Inflammatory macrophage treated with lipopolysaccharide for 4 hours (primary cell): ENCODE data around the gene VPS26B.
"Not testable (repeated sequence)": the region's sequence is repeated elsewhere in the genome, so short reads cannot be mapped to it uniquely, and the experiment has no call there.

ENCODE experiments used
- DNase-seq: peaks from one replicate; pipeline ENCODE4 v3.0.0-alpha.2; 2020

VPS26B gene

GRCh38 chr11:134223836-134224709 is at the start of gene VPS26B, which contains the start of gene NCAPD3:
VPS26B (plus strand) TSS chr11:134224671; CDS start chr11:134225123, 452 bp downstream.
NCAPD3 (minus strand) TSS chr11:134223967; CDS start chr11:134223926, 41 bp downstream.
- DNase-seq = peak; percentile 97

- no peak for DNase-seq
Observed at GRCh38 chr11:134176284-134176683, 48.2 kb upstream of the VPS26B start.

- DNase-seq = no peak
Observed at GRCh38 chr11:134178032-134178674, 46.3 kb upstream of the VPS26B start.

- no peak for DNase-seq
Observed at GRCh38 chr11:134181707-134182106, 42.8 kb upstream of the VPS26B start.

GRCh38 chr11:134188092-134188491 is 36.4 kb upstream of the VPS26B start:
- not testable (repeated sequence) for DNase-seq

- DNase-seq = no peak
Observed at GRCh38 chr11:134196756-134197155, 27.7 kb upstream of the VPS26B start.

GRCh38 chr11:134199531-134199930 is 24.9 kb upstream of the VPS26B start:
- no peak for DNase-seq

- no peak for DNase-seq
Observed at GRCh38 chr11:134200688-134201087, 23.8 kb upstream of the VPS26B start.

GRCh38 chr11:134202661-134203060 is 21.8 kb upstream of the VPS26B start:
- DNase-seq = no peak

- DNase-seq = no peak
Observed at GRCh38 chr11:134205729-134206128, 18.7 kb upstream of the VPS26B start.

GRCh38 chr11:134206185-134206584 is 18.3 kb upstream of the VPS26B start:
- no peak for DNase-seq

GRCh38 chr11:134207538-134208239 is 16.8 kb upstream of the VPS26B start:
- peak; percentile 16 for DNase-seq

- no peak for DNase-seq
Observed at GRCh38 chr11:134215836-134216235, 8.6 kb upstream of the VPS26B start.

- no peak for DNase-seq
Observed at GRCh38 chr11:134216816-134217215, 7.7 kb upstream of the VPS26B start.

GRCh38 chr11:134223121-134223520 is 1.4 kb upstream of the VPS26B start:
- peak; percentile 44 for DNase-seq

- DNase-seq = peak; percentile 57
Observed at GRCh38 chr11:134224710-134225664, 516 bp downstream of the VPS26B start.

- DNase-seq = no peak
Observed at GRCh38 chr11:134226806-134227325, 2.4 kb downstream of the VPS26B start.

GRCh38 chr11:134228625-134229024 is 4.2 kb downstream of the VPS26B start:
- DNase-seq = no peak

GRCh38 chr11:134229126-134229790 is 4.8 kb downstream of the VPS26B start:
- no peak for DNase-seq

- no peak for DNase-seq
Observed at GRCh38 chr11:134230339-134230738, 5.9 kb downstream of the VPS26B start.

- peak; percentile 19 for DNase-seq
Observed at GRCh38 chr11:134231958-134232659, 7.6 kb downstream of the VPS26B start.
